ENCODE data around the gene CTSZ.
"Not testable (repeated sequence)": the region's sequence is repeated elsewhere in the genome, so short reads cannot be mapped to it uniquely, and the experiment has no call there.

The CTSZ gene

GRCh38 chr20:59013031-59013951 lies 6.2 kb upstream of the CTSZ start:
- DNase-seq = no peak

GRCh38 chr20:59011874-59012157 lies 4.8 kb upstream of the CTSZ start:
- not testable (repeated sequence) for DNase-seq

GRCh38 chr20:59010995-59011873 lies 4.2 kb upstream of the CTSZ start:
- peak; percentile 66 for DNase-seq

- DNase-seq = no peak
These were observed 3.4 kb upstream of the CTSZ start for GRCh38 chr20:59010321-59010994.

- no peak for DNase-seq
These were observed 1.8 kb upstream of the CTSZ start for GRCh38 chr20:59008715-59009336.

DNA sequence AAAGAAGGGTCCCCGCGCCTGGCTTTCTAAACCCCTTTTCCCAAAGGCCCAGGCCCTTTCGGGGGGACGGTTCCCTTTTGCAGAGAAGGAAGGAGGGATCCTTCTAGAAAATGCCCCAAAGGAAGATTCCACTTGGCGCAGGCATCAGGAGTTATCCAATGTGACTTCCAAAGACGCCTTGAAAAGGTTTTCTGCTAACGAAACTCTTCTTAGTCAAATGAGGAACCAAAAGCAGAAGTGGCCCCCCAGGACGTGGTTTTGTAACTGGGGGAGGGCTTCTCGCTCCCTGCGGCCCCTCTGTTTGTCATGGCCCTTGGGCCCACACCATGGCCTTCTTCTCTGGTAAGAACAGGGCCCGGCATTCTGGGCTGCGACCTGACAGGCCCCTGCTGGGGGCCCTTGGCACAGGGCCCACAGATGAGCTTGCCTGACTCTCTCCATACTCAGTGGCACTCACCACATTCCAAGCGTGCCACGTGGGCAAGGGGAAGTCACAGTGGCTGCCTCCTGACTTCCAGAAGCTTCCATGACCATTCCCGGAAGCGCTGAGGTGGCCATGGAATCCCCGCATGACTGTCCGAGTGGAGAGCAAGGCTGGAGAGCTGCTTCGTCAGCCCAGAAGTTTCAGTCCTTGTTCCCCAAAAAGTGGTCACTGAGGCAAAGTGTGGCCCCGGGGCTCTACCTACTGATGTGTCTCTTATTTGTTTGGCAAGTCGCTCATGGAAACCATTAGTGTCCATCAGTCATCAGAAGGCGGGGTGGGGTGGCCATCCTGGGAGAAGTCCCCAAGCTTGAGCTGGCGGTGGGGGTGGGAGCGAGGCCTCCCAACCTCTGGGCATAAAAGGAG lies 834 bp upstream of the CTSZ start:
- no peak for DNase-seq

GRCh38 chr20:59006167-59006863 lies 739 bp downstream of the CTSZ start:
- DNase-seq = no peak

DNA sequence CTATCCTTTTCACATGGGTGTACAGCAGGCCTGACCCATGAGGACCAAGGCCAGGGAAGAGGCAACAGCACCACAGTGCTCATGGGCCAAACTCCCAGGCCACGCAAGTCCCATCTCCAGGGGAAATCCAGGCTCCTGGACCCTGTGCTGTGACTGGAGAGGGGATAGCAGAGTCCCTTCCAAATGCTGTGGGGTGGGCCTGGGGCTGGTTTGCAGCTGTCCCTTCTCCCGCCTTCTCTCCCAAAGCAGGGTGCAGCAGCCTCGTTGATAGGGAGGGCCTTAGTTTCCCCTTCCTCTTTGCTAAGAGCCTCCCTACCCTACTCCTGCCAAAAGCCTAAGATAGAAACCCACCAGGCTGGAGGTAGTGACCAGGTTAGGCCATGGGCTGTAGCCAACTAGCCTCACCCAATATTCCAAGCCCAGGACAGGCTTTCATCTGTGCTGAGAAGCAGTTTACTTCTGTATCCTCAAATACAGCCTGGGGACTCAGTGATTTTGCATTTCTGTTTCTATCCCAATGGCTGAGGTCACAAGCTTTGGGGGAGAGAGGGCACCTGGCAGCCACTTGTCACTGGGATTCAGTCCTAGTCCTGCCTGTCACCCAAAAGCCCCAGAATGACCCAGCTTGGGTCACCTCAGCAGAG lies 1.4 kb downstream of the CTSZ start:
- DNase-seq = no peak

DNA sequence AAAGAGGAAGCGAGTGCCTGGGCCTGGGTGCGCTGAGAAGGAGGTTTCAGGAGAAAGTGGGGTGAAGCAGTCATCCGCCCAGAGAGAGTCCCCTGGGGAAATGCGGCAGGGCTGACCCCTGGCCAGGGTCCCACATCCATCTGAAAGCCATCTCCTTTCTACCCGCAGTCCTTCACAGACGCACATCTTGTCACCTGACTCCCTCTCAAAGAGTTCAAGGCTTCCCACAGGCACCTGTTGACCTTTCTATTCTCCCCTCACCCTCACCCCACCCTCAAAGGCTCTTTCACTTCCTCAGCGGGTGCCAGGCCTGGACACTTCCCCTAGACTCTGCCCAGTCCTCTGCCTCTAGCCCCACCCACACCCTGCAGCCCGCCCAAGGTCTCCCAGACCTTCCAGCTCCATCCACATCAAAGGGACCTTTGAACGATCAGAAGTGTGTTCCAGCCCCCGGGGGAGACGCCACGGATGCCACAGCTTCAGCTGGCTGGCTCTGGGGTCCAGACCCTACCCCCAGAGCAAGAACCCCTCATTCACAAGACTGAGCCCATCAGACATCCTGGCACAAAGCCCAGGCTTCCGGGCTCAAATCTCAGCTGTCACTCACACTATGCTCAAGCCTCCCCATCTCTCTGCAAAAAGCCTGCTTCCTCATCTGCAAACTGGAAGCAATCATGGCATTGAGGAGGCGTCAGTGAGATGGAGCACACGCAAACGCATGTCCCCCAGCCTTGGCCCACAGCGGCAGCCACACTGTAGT lies 2.1 kb downstream of the CTSZ start:
- DNase-seq = no peak

- DNase-seq = no peak
These were observed 2.6 kb downstream of the CTSZ start for GRCh38 chr20:59004493-59004762.

DNA sequence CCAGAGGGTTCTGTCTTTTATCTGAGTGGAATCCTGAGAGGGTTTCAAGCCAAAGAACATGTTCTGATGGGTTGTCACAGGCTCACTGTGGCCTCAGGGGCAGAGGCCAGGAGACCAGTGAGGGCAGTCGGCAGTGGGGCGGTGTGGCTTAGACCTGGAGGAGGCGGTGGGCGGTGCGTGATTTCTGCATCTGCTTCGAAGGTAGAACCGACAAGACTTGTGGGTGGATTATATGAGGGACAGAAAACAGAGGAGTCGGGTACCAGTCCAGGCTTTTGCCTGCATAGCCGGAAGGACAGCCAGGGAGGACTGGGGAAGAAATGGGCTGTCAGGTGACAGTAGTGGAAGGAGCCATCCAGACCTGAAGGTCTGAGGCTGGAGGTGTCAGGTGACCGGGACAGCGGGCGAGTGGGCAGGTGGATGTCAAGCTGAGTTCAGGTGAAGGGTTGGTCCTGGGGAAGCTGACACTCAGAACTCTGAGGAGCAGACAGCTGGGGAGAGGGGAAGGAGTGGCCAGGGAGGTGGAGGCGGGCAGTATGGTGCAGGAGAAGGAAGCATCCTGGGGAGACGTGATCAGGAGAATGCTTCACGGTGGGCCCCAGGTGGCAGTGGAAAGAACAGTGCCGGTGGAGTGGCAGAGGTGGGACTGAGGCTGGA lies 3.1 kb downstream of the CTSZ start:
- no peak for DNase-seq

- no peak for DNase-seq
These were observed 4.1 kb downstream of the CTSZ start for GRCh38 chr20:59002874-59003399.

DNA sequence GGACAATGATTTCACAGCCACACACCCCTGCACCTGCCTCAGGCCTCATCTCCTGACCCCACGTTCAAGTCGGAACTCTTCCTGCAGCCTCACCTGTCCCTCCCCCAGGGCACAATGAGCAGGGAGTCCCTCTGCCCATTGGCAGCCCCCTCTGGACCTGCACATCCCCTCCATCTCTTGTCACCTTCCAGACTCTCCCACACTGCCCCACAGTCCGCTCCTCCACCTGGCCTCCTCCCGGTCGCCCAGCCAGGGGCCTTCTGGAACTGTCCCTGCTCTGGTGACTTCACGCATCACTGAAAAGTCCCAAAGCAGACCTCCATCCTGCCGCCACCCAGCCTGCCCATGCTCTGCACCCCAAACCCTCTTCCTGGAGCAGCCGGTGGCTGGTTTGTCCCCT lies 4.7 kb downstream of the CTSZ start:
- no peak for DNase-seq

- DNase-seq = peak; percentile 8
These were observed 5.4 kb downstream of the CTSZ start for GRCh38 chr20:59001449-59002171.

GRCh38 chr20:59001068-59001448 lies 6.0 kb downstream of the CTSZ start:
- no peak for DNase-seq

GRCh38 chr20:59000326-59000725 lies 6.7 kb downstream of the CTSZ start:
- DNase-seq = peak; percentile 5

GRCh38 chr20:58998656-58999055 lies 8.4 kb downstream of the CTSZ start:
- no peak for DNase-seq

DNA sequence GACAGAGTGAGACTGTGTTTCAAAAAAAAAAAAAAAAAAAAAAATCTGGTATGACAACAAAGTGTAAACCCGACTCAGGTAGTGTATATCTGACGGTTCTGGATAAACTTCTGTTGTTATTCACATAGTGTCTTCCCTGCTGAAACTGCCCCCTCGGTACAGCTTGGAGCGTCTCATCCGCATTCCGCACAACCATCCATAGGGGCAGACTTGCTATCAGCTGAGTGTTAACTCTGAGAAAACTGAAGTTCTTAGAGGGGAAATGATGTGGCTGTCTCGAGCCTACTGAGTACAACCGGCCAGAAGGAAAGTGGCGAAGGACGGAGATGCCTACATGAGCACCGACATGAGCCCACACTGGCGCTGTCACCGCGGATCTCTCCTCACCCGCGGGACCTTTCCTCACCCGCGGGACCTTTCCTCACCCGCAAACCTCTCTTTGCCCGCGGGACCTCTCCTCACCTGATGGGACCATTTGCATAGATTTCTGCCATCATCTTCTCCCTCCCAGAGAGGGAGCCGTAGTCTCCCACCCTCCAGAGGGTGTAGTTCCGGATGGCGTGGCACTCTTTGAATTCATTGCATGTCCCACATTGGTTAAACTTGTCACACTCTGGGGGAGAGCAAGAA lies 9.8 kb downstream of the CTSZ start:
- no peak for DNase-seq
